Measurements from ENCODE around the gene HMCN2.

The HMCN2 gene

GRCh38 chr9:130394814-130395470 lies 129.4 kb downstream of the HMCN2 start:
- peaks cover 14 to 31% of the 10 kb centered on the region in 2 experiments for H3K27me3 ChIP-seq (ENCODE audit: control insufficient read depth in 1 of 2, insufficient read depth in 1 of 2, low read length in 2 of 2)
- H2BK15ac ChIP-seq (ENCODE audit: low read depth, poor library complexity, severe bottlenecking), result no peak overlapping the region
- no peak overlapping the region for H3K4me2 ChIP-seq (ENCODE audit: low read length, poor library complexity, severe bottlenecking)
- H4K91ac ChIP-seq (ENCODE audit: low read length), result no peak overlapping the region
- H2BK12ac ChIP-seq (ENCODE audit: low read length in 2 of 2), result no peak overlapping the region
- H2BK5ac ChIP-seq (ENCODE audit: low read depth, low read length, poor library complexity, severe bottlenecking), result no peak overlapping the region
- no peaks in the 10 kb centered on the region for H3K9me3 ChIP-seq (ENCODE audit: control insufficient read depth, low read length)
- no peak overlapping the region for H2BK120ac ChIP-seq (ENCODE audit: low read depth, low read length)
- no peaks in the 10 kb centered on the region for H3K36me3 ChIP-seq (ENCODE audit: control insufficient read depth in 1 of 2, insufficient read depth in 2 of 2, low read depth in 1 of 2, low read length in 2 of 2)
- H3K4me3 ChIP-seq (ENCODE audit: insufficient read depth in 1 of 2, low read depth in 1 of 2, low read length in 2 of 2), result no peak overlapping the region
- H3K27ac ChIP-seq (ENCODE audit: low read length, poor library complexity, severe bottlenecking), result no peak overlapping the region
- H2AK5ac ChIP-seq (ENCODE audit: low read length, severe bottlenecking), result no peak overlapping the region
- H3K18ac ChIP-seq (ENCODE audit: low read depth in 1 of 2, low read length in 2 of 2), result no peak overlapping the region
- no peak overlapping the region for H3K14ac ChIP-seq (ENCODE audit: low read length in 2 of 2)
- no peak overlapping the region for H3K9ac ChIP-seq (ENCODE audit: low read length)
- H2AFZ ChIP-seq (ENCODE audit: low read depth, low read length), result no peak overlapping the region
- no peak overlapping the region for H3K4ac ChIP-seq (ENCODE audit: low read depth in 1 of 2, low read length in 2 of 2)
- H3K4me1 ChIP-seq (ENCODE audit: control insufficient read depth, insufficient read depth, low read depth, low read length), result peaks cover 9% of the 10 kb centered on the region
- no peak for DNase-seq
- no peak overlapping the region for H4K8ac ChIP-seq (ENCODE audit: low read length)
- H3K23ac ChIP-seq (ENCODE audit: low read length in 2 of 2), result no peak overlapping the region
- no peaks in the 10 kb centered on the region for H3K79me1 ChIP-seq (replicated peaks; ENCODE audit: low read length, poor library complexity, severe bottlenecking)
- 93% methylated on average over 21 of the region's 23 CpGs for WGBS

GRCh38 chr9:130395810-130396435 lies 130.4 kb downstream of the HMCN2 start:
- WGBS, result 88% methylated on average over 25 of the region's 26 CpGs
- peaks cover 17 to 40% of the 10 kb centered on the region in 2 experiments for H3K27me3 ChIP-seq (ENCODE audit: control insufficient read depth in 1 of 2, insufficient read depth in 1 of 2, low read length in 2 of 2)
- H4K91ac ChIP-seq (ENCODE audit: low read length), result no peak overlapping the region
- no peak overlapping the region for H3K4me2 ChIP-seq (ENCODE audit: low read length, poor library complexity, severe bottlenecking)
- no peaks in the 10 kb centered on the region for H3K79me1 ChIP-seq (replicated peaks; ENCODE audit: low read length, poor library complexity, severe bottlenecking)
- H3K9ac ChIP-seq (ENCODE audit: low read length), result no peak overlapping the region
- H3K4me1 ChIP-seq (ENCODE audit: control insufficient read depth, insufficient read depth, low read depth, low read length), result peaks cover 11% of the 10 kb centered on the region
- H2BK15ac ChIP-seq (ENCODE audit: low read depth, poor library complexity, severe bottlenecking), result no peak overlapping the region
- no peaks in the 10 kb centered on the region for H3K36me3 ChIP-seq (ENCODE audit: control insufficient read depth in 1 of 2, insufficient read depth in 2 of 2, low read depth in 1 of 2, low read length in 2 of 2)
- no peak overlapping the region for H3K4me3 ChIP-seq (ENCODE audit: insufficient read depth in 1 of 2, low read depth in 1 of 2, low read length in 2 of 2)
- no peak for DNase-seq
- H3K18ac ChIP-seq (ENCODE audit: low read depth in 1 of 2, low read length in 2 of 2), result no peak overlapping the region
- no peaks in the 10 kb centered on the region for H3K9me3 ChIP-seq (ENCODE audit: control insufficient read depth, low read length)
- no peak overlapping the region for H4K8ac ChIP-seq (ENCODE audit: low read length)
- no peak overlapping the region for H2BK5ac ChIP-seq (ENCODE audit: low read depth, low read length, poor library complexity, severe bottlenecking)
- no peak overlapping the region for H3K27ac ChIP-seq (ENCODE audit: low read length, poor library complexity, severe bottlenecking)
- H2AFZ ChIP-seq (ENCODE audit: low read depth, low read length), result no peak overlapping the region
- no peak overlapping the region for H2BK120ac ChIP-seq (ENCODE audit: low read depth, low read length)
- peak overlapping the region in 1 of 2 experiments; percentile 38 for H3K14ac ChIP-seq (ENCODE audit: low read length in 2 of 2)
- H3K23ac ChIP-seq (ENCODE audit: low read length in 2 of 2), result no peak overlapping the region
- no peak overlapping the region for H2AK5ac ChIP-seq (ENCODE audit: low read length, severe bottlenecking)
- no peak overlapping the region for H3K4ac ChIP-seq (ENCODE audit: low read depth in 1 of 2, low read length in 2 of 2)
- H2BK12ac ChIP-seq (ENCODE audit: low read length in 2 of 2), result no peak overlapping the region

- Histone ChIP-seq H2BK15ac (ENCODE audit: low read depth, poor library complexity, severe bottlenecking) (no peak overlapping the region), H3K4me1 (ENCODE audit: control insufficient read depth, insufficient read depth, low read depth, low read length) (peaks cover 11% of the 10 kb centered on the region), H3K27ac (ENCODE audit: low read length, poor library complexity, severe bottlenecking) (no peak overlapping the region), H3K79me1 (replicated peaks; ENCODE audit: low read length, poor library complexity, severe bottlenecking) (no peaks in the 10 kb centered on the region), H3K9me3 (ENCODE audit: control insufficient read depth, low read length) (no peaks in the 10 kb centered on the region), H4K91ac (ENCODE audit: low read length) (no peak overlapping the region), H4K8ac (ENCODE audit: low read length) (no peak overlapping the region), H3K4ac (ENCODE audit: low read depth in 1 of 2, low read length in 2 of 2) (no peak overlapping the region), H3K14ac (ENCODE audit: low read length in 2 of 2) (no peak overlapping the region), H2AFZ (ENCODE audit: low read depth, low read length) (no peak overlapping the region), H3K36me3 (ENCODE audit: control insufficient read depth in 1 of 2, insufficient read depth in 2 of 2, low read depth in 1 of 2, low read length in 2 of 2) (no peaks in the 10 kb centered on the region), H2AK5ac (ENCODE audit: low read length, severe bottlenecking) (no peak overlapping the region), H3K4me3 (ENCODE audit: insufficient read depth in 1 of 2, low read depth in 1 of 2, low read length in 2 of 2) (no peak overlapping the region), H3K4me2 (ENCODE audit: low read length, poor library complexity, severe bottlenecking) (no peak overlapping the region), H2BK12ac (ENCODE audit: low read length in 2 of 2) (no peak overlapping the region), H2BK120ac (ENCODE audit: low read depth, low read length) (no peak overlapping the region), H3K9ac (ENCODE audit: low read length) (no peak overlapping the region), H2BK5ac (ENCODE audit: low read depth, low read length, poor library complexity, severe bottlenecking) (no peak overlapping the region), H3K18ac (ENCODE audit: low read depth in 1 of 2, low read length in 2 of 2) (no peak overlapping the region), H3K27me3 (ENCODE audit: control insufficient read depth in 1 of 2, insufficient read depth in 1 of 2, low read length in 2 of 2) (peaks cover 17 to 45% of the 10 kb centered on the region in 2 experiments), H3K23ac (ENCODE audit: low read length in 2 of 2) (no peak overlapping the region)
- WGBS, result 85% methylated on average over 4 of the region's 4 CpGs
- no peak for DNase-seq
Observed at GRCh38 chr9:130396581-130396980, 131.0 kb downstream of the HMCN2 start.

- H3K36me3 ChIP-seq (ENCODE audit: control insufficient read depth in 1 of 2, insufficient read depth in 2 of 2, low read depth in 1 of 2, low read length in 2 of 2), result no peaks in the 10 kb centered on the region
- no peak overlapping the region for H2AFZ ChIP-seq (ENCODE audit: low read depth, low read length)
- DNase-seq, result no peak
- peaks cover 22 to 51% of the 10 kb centered on the region in 2 experiments for H3K27me3 ChIP-seq (ENCODE audit: control insufficient read depth in 1 of 2, insufficient read depth in 1 of 2, low read length in 2 of 2)
- no peak overlapping the region for H4K8ac ChIP-seq (ENCODE audit: low read length)
- no peak overlapping the region for H3K23ac ChIP-seq (ENCODE audit: low read length in 2 of 2)
- H2BK5ac ChIP-seq (ENCODE audit: low read depth, low read length, poor library complexity, severe bottlenecking), result no peak overlapping the region
- H2BK120ac ChIP-seq (ENCODE audit: low read depth, low read length), result no peak overlapping the region
- WGBS, result 89% methylated on average over 16 of the region's 17 CpGs
- no peak overlapping the region for H3K9ac ChIP-seq (ENCODE audit: low read length)
- no peak overlapping the region for H3K14ac ChIP-seq (ENCODE audit: low read length in 2 of 2)
- no peak overlapping the region for H2BK12ac ChIP-seq (ENCODE audit: low read length in 2 of 2)
- no peak overlapping the region for H3K4ac ChIP-seq (ENCODE audit: low read depth in 1 of 2, low read length in 2 of 2)
- H3K4me3 ChIP-seq (ENCODE audit: insufficient read depth in 1 of 2, low read depth in 1 of 2, low read length in 2 of 2), result no peak overlapping the region
- H3K4me1 ChIP-seq (ENCODE audit: control insufficient read depth, insufficient read depth, low read depth, low read length), result peaks cover 4% of the 10 kb centered on the region
- H3K18ac ChIP-seq (ENCODE audit: low read depth in 1 of 2, low read length in 2 of 2), result no peak overlapping the region
- no peak overlapping the region for H4K91ac ChIP-seq (ENCODE audit: low read length)
- no peaks in the 10 kb centered on the region for H3K79me1 ChIP-seq (replicated peaks; ENCODE audit: low read length, poor library complexity, severe bottlenecking)
- H3K4me2 ChIP-seq (ENCODE audit: low read length, poor library complexity, severe bottlenecking), result no peak overlapping the region
- no peaks in the 10 kb centered on the region for H3K9me3 ChIP-seq (ENCODE audit: control insufficient read depth, low read length)
- H2BK15ac ChIP-seq (ENCODE audit: low read depth, poor library complexity, severe bottlenecking), result no peak overlapping the region
- H3K27ac ChIP-seq (ENCODE audit: low read length, poor library complexity, severe bottlenecking), result no peak overlapping the region
- no peak overlapping the region for H2AK5ac ChIP-seq (ENCODE audit: low read length, severe bottlenecking)
Observed at GRCh38 chr9:130398487-130399240, 133.1 kb downstream of the HMCN2 start.

Data from mesenchymal stem cell (in vitro differentiated cells and primary cell).